Lower lobe of right lung (tissue), 2 donors: ENCODE results near the gene PANK2. TPM values are rescaled to one million over a fixed set of nuclear protein-coding genes. Genes with fewer than 3 reads are reported as not detected.
"Not testable (repeated sequence)": the region's sequence is repeated elsewhere in the genome, so short reads cannot be mapped to it uniquely, and the experiment has no call there.

Experiments used
- ATAC-seq, 2 donors: fragments of 200-7000 bp; cut with Tn5 transposase; one replicate each; pipeline ENCODE4 v1.9.1; 2020 to 2022; ENCODE audit warnings: mild to moderate bottlenecking in 2 of 2, moderate library complexity in 2 of 2
- DNase-seq: peaks from one replicate; pipeline ENCODE4 v3.0.0-alpha.2; 2020
- H3K27ac ChIP-seq: fragments of 200-600 bp; one replicate; pipeline ENCODE4 v1.8.0; 2022
- H3K27me3 ChIP-seq: fragments of 200-600 bp; one replicate; pipeline ENCODE4 v1.8.0; 2022; ENCODE audit warnings: low read depth
- H3K36me3 ChIP-seq: fragments of 200-600 bp; one replicate; pipeline ENCODE4 v1.8.0; 2022; ENCODE audit warnings: mild to moderate bottlenecking
- H3K4me1 ChIP-seq: fragments of 200-600 bp; one replicate; pipeline ENCODE4 v1.8.0; 2022
- H3K4me3 ChIP-seq: fragments of 200-600 bp; one replicate; pipeline ENCODE4 v1.8.0; 2022; ENCODE audit warnings: mild to moderate bottlenecking
- H3K9me3 ChIP-seq: fragments of 200-600 bp; one replicate; pipeline ENCODE4 v1.8.0; 2022
- intact Hi-C: fragments of 100-400 bp; cut with DNase I; formaldehyde crosslinking; loops from one replicate; pipeline ENCODE4 v1.11.0; 2022
- total RNA-seq: library from RNA; stranded (reverse); fragmentation: NEBNext Ultra II Directional; extraction: Animal tissue kit (Norgen Biotek cat#: 25700); gene quantifications from one replicate; pipeline ENCODE4 v1.2.1, GENCODE V29; 2021
- TF ChIP-seq, protein P1 (sequence below): fragments of 200-600 bp; IDR thresholded peaks from one replicate; pipeline ENCODE4 v1.8.0; 2022; ENCODE audit warnings: antibody characterized with exemption, mild to moderate bottlenecking
- donor health status: DM: no; HTN: yes; CAD: no; lungs with severe emphysema.

PANK2 gene
- total RNA-seq, 1 donor from 2014 or later, result 39.1 TPM

DNA sequence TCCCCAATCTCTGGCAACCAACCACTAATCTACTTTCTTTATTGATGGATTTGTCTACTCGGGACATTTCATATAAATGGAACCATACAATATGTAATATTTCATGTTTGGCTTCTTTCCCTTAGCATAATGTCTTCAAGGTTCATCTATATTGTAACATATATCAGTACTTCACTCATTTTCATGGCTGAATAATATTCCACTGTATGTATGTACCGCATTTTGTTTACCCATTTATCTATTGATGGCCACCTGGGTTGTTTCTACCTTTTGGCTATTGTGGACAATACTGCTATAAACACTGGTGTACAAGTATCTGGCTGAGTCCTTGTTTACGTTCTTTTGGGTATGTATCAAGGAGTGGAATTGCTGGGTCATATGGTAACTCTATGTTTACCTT is 48.4 kb downstream of the PANK2 start:
- DNase-seq, result no peak
- no peak for ATAC-seq
- Histone ChIP-seq H3K4me1 (peaks cover 30% of the 10 kb centered on the region), H3K9me3 (peaks cover 5% of the 10 kb centered on the region), H3K27me3 (no peaks in the 10 kb centered on the region), H3K27ac (no peak overlapping the region), H3K4me3 (no peak overlapping the region), H3K36me3 (peaks cover 5% of the 10 kb centered on the region)
- intact Hi-C loops, result no loop called here
- TF ChIP-seq, protein P1, sequence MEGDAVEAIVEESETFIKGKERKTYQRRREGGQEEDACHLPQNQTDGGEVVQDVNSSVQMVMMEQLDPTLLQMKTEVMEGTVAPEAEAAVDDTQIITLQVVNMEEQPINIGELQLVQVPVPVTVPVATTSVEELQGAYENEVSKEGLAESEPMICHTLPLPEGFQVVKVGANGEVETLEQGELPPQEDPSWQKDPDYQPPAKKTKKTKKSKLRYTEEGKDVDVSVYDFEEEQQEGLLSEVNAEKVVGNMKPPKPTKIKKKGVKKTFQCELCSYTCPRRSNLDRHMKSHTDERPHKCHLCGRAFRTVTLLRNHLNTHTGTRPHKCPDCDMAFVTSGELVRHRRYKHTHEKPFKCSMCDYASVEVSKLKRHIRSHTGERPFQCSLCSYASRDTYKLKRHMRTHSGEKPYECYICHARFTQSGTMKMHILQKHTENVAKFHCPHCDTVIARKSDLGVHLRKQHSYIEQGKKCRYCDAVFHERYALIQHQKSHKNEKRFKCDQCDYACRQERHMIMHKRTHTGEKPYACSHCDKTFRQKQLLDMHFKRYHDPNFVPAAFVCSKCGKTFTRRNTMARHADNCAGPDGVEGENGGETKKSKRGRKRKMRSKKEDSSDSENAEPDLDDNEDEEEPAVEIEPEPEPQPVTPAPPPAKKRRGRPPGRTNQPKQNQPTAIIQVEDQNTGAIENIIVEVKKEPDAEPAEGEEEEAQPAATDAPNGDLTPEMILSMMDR, result no peak

DNA sequence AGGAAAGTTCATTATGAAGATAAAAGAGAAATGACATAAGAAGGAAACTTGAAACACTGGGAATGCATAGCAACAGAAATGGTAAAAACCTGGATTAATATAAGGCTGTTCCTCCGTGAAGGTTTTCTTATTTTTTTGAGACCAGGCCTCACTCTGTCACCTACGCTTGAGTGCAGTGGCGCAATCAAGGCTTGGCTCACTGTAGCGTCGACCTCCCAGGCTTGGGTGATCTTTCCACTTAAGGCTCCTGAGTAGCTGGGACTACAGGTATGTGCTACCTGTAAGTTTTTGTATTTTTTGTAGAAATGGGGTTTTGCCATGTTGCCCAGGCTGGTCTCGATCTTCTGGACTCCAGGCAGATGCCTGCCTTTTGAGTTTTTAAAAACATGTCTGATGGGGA is 51.7 kb downstream of the PANK2 start:
- Histone ChIP-seq H3K9me3 (peaks cover 5% of the 10 kb centered on the region), H3K27me3 (no peaks in the 10 kb centered on the region), H3K4me3 (no peak overlapping the region), H3K36me3 (peaks cover 5% of the 10 kb centered on the region), H3K4me1 (no peaks in the 10 kb centered on the region), H3K27ac (no peak overlapping the region)
- ATAC-seq (peak; percentile 46 to 67), DNase-seq (peak; percentile 48)
- intact Hi-C loops, result no loop called here
- TF ChIP-seq, protein P1, result no peak

DNA sequence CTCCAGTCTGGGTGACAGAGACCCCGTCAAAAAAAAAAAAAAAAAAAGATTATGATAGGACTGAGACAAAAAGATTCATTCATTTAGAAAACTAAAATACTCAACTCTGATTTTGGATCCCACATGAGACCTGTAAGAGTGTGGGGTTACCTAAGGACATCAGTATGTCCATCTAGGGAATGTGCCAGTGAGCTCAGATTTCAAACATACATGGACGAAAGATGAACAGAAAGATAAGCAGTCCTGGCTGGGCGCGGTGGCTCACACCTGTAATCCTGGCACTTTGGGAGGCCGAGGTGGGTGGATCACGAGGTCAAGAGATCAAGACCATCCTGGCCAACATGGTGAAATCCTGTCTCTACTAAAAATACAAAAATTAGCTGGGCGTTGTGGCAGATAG is 57.5 kb downstream of the PANK2 start:
- ATAC-seq, H3K9me3 ChIP-seq, DNase-seq, H3K4me3 ChIP-seq, H3K27me3 ChIP-seq, H3K27ac ChIP-seq, intact Hi-C loops, H3K36me3 ChIP-seq, H3K4me1 ChIP-seq: not testable (repeated sequence)

DNA sequence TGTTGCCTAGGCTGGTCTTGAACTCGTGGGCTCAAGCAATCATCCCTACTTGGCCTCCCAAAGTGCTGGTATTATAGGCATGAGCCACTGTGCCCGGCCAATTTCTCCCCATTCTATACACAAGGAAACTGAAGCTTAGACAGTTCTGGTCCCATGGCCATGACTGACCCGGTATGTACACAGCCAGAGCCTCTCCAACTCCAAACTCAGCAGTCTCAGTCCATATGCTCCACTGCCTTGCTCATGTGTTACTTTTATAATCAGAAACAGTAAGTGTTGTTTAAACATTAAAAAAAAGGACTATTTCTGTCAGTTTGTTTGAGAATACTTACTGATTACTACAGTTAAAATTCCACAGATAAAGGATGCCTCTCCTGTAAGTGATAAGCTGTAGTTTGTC is 75.5 kb downstream of the PANK2 start:
- Histone ChIP-seq H3K4me3 (no peak overlapping the region), H3K4me1 (no peaks in the 10 kb centered on the region), H3K36me3 (no peaks in the 10 kb centered on the region), H3K9me3 (no peaks in the 10 kb centered on the region), H3K27me3 (no peaks in the 10 kb centered on the region), H3K27ac (no peak overlapping the region)
- TF ChIP-seq, protein P1, result no peak
- ATAC-seq, result no peak
- intact Hi-C loops, result no loop called here
- no peak for DNase-seq

DNA sequence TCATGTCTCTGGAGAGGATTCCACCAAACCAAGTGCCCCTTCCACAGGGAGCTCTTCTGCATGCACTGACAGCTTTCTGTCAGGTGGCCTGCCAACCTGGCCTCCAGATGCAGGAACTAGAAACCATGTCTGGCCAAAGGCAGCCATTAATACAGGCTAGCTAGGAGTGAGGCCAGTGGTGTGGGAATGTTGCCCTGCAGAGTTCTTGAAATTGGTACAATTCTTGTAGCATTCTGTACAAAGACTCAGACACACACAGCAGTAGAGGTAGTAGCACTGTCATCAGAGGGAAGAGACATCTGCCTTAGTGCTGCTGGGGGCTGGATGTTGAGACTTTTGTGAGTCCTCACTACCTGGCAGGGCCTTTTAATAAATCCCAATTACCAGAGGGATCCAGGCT is 77.4 kb downstream of the PANK2 start:
- H3K36me3 ChIP-seq, result no peaks in the 10 kb centered on the region
- H3K27ac ChIP-seq, result no peak overlapping the region
- no peak for DNase-seq
- TF ChIP-seq, protein P1, result no peak
- H3K4me1 ChIP-seq, result no peaks in the 10 kb centered on the region
- H3K27me3 ChIP-seq, result no peaks in the 10 kb centered on the region
- H3K4me3 ChIP-seq, result no peak overlapping the region
- intact Hi-C loops, result no loop called here
- H3K9me3 ChIP-seq, result no peaks in the 10 kb centered on the region
- no peak for ATAC-seq

DNA sequence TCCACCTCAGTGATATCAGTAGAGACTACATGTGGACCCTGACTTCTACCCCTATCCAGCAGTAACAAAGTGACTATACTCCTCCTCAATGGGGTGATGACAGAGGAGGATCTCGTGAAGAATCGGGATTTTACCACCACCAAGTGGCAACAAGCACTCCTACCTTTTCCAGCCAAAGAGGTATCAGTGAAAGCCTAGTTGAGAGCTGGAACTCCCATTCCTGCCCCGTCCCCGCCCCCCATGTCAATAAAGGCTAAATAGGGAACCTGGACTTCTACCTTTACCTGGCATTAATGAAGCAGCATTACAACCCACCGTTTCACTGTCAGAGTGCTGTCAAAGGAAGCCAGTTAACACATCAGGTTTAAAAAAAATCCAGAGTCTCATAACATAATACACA is 80.8 kb downstream of the PANK2 start:
- ATAC-seq (no peak), DNase-seq (no peak)
- H3K4me3 ChIP-seq, result no peak overlapping the region
- no peaks in the 10 kb centered on the region for H3K4me1 ChIP-seq
- H3K27me3 ChIP-seq, result no peaks in the 10 kb centered on the region
- H3K9me3 ChIP-seq, result no peaks in the 10 kb centered on the region
- no peaks in the 10 kb centered on the region for H3K36me3 ChIP-seq
- TF ChIP-seq, protein P1, result no peak
- H3K27ac ChIP-seq, result no peak overlapping the region
- intact Hi-C loops, result no loop called here
